Anterior cingulate cortex (tissue), 58 donors: ENCODE data around the gene KIT.

Source experiments
- DNase-seq, 58 donors: peaks; one replicate each; lab custom pipeline; 2025; lab: John Stamatoyannopoulos, UW

KIT gene

DNA sequence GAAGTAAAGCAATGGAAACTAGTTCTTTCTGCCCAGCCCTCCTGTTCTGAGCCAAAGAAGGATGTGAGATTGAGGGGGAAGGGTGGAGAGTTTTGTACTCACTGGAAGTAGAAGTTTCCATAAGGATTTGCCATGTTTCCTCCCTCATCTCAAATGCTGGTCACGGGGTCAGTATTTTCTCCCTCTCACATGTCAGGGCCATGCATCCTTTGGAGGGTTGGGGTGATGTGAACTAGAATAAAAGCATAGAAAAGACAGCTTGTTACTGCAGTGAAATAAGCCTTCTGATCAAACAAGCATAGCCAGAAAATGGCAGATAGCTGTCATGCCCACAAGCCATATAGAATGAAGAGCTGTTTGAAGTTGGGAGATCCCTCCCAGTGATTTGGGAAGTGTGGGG is 79.7 kb downstream of the KIT start:
- no peak for DNase-seq

DNA sequence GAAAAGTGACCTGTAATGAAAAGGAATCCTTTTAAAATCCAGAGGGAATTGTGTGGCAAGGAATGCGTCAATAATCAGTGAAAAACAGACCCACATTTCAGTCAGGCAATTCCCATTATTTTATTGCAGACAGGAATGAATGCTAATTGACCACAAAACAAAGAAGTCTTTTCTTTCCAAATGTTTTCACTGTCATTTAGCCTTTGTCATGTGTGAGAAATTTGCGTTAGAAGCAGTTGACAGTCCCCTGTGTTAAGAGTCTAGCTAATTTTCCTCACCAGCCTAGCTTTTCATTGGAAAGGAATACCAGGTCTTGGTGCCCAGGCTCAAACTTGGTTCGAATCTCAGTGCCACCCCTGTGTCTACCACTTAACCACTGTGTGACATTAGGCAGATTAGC is 83.4 kb downstream of the KIT start:
- peak in 1 of 58 donors; percentile 12 for DNase-seq

- no peak for DNase-seq
Observed at GRCh38 chr4:54742636-54743399, 85.1 kb downstream of the KIT start.

- no peak for DNase-seq
Observed at GRCh38 chr4:54743562-54743961, 85.8 kb downstream of the KIT start.

DNA sequence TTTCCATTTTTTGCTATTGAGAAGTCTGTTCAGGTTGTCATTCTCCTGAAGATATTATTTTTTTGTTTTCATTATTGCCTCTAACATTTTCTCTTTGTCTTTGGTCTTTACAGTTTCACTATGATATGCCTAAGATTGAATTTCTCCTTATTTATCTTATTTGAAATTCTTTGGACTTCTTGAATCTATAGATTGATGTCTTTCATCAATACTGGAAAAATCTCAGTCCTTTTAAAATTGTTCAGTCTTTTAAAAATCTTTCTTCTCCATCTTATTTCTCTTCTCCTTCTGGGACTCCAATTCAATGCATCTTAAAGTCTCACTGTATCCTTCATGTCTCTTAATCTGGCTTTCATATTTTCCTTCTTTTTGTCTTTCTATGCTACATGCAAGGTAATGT is 86.7 kb downstream of the KIT start:
- DNase-seq = no peak

- no peak for DNase-seq
Observed at GRCh38 chr4:54745031-54745770, 87.4 kb downstream of the KIT start.

DNA sequence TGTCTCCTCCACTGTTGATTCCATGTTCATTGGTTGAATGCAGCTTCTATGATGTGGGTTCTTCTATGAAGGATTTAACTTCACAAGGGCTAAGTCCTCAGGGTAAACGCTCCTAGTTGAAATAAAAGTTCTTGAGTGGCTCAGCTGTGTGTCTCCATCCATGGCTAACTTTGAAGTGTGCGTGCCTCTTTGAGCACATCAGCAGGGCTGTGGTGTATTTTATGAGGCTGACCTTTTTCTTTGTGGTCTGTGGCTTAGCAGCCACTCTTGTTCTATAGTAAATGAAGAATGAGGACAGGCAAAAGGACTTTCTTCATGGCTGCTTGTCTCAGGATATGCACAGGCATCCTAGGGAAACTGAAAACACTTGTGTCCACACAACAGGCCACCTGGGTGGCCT is 88.5 kb downstream of the KIT start:
- no peak for DNase-seq

- DNase-seq = no peak
Observed at GRCh38 chr4:54750341-54750740, 92.6 kb downstream of the KIT start.

- no peak for DNase-seq
Observed at GRCh38 chr4:54754394-54754793, 96.6 kb downstream of the KIT start.

DNA sequence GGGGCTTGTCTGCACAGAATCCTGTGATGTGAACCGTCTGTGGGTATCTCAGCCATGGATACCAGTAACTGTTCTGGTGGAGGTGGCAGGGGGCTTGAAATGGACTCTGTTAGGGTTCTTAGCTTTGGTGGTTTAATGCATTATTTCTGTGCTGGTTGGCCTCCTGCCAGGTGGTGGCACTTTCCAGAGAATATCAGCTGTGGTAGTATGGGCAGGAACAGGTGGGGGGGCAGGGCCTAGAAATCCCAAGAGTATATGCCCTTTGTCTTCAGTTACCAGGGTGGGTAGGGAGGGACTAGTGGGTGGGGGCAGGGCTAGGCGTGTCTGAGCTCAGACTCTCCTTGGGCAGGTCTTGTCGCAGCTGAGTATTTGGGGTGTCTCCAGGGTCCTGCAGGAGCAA is 106.7 kb downstream of the KIT start:
- no peak for DNase-seq

DNA sequence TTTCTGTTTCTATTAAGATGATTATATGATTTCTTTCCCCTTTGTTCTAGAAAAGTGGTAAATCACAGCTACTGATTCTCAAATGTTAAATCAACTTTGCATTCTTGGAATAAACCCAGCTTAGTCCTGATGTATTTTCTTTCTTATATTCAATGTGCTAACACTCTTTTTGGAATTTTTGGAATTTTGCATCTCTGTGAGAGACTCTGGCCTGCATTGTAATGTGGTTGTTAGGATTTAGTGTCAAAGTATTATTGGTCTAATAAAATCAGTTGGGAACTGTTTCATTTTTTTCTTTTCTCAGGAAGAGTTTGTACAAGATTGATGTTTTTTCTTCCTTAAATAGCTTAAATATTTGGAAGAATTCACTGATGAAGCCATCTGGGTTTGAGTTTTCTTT is 109.6 kb downstream of the KIT start:
- no peak for DNase-seq

DNA sequence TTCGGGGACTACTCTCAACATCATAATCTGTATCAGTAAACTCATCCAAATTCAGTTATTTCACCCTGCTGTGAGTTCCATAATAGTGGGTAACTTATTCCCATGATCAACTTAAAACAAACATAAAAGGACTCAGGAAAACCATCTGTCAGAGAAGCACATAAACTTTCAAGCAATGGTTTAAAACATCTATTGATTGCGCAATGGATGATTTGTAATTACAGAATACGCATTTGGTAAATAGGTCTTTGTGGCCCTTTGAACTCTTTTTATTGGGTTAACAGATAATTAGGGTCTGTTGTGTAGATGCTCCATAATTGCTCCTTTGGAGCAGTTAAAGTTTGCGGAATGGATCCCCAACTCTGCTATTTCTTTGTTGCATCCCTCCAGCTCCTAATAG is 115.3 kb downstream of the KIT start:
- DNase-seq = no peak

- no peak for DNase-seq
Observed at GRCh38 chr4:54779036-54779435, 121.3 kb downstream of the KIT start.

DNA sequence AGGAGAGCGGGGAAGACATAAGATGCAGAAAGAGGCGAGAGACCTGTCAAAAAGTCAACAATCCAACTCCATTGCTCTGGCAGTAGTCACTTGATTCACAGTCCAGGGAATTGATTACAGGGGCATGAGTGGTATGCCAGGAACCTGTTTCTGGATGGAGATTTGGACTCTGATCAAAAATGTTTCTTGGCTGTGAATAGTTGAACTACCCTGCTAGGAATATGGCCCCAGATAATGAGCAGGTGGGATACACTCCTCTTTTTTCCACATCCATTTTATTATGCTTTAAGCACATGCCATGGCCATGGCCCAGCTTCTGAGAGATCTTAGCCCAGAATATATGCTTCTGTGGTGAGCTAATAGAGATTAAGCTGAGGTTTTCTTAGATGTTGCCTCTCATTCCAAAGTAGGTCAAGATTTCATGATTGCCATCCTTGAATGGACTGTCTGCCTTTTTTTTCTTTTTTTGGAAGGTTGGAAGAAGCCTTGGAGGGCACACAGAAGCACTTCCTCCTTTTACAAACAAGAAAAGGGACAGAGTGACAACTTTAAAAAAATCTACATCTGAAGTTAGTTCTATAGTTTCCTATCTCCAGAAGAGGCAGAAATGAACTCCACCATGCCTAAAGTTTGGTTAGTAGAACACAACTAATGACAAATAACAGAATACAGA is 121.9 kb downstream of the KIT start:
- no peak for DNase-seq

- no peak for DNase-seq
Observed at GRCh38 chr4:54780149-54780495, 122.4 kb downstream of the KIT start.

DNA sequence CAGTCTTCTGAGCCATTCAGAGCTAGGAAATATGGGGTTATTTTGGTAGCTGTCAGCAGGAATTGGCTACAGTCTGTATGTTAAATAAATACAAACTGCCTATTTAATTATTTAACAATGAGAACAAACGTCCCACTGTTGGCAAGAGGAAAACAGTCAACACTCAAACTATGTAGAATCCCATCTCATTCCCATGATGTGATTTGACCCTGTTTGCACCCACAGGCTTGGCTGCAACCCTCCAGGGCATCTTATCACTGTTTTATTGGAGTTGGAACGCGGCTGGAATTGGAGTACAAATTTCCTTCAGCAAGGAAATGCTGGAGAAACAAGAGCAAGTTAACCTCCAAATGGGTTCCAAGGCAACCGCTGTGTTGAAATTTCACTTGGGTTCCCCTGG is 124.0 kb downstream of the KIT start:
- DNase-seq = peak in 5 of 58 donors; percentile 1 to 21 (median 6)

DNA sequence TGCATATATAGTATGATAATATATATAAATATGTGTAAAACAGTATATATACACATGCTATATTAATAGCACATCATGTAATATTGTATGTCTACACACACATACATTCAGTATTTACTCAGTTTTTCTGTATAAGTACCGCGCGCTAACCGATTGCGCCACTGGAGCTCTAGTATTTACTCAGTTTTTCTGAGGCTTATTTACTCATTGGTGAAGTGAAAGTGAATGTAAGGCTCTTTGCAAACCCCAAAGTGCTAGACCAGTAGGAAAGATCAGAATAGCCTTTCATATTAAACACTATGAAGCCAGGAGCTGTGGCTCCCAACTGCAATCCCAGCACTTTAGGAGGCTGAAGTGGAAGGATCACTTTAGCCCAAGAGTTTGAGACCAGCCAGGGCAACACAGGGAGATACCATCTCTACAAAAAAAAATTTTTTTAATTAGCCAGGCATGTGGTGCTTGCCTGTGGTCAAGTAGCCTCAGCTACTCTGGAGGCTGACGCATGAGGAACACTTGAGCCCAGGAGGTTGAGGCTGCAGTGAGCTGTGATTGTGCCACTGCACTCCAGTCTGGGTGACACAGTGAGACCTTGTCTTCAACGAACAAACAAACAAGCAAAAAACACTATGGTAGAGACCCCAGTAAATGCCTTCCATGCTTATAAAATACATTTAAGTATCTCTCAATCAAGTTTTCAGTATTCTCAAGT is 125.8 kb downstream of the KIT start:
- DNase-seq = peak in 1 of 58 donors; percentile 27

- peak in 56 of 58 donors; percentile 8 to 86 (median 63) for DNase-seq
Observed at GRCh38 chr4:54784161-54784671, 126.5 kb downstream of the KIT start.
